GM19025 (cell line): ENCODE results near the gene TLCD3B.

Source experiments
- ATAC-seq: cut with Tn5 transposase; IDR thresholded peaks from one replicate; pipeline ENCODE4 v1.9.1; 2021; ENCODE audit warnings: mild to moderate bottlenecking, low read depth, moderate library complexity; ENCODE audit not compliant: unreplicated experiment

The TLCD3B gene, protein sequence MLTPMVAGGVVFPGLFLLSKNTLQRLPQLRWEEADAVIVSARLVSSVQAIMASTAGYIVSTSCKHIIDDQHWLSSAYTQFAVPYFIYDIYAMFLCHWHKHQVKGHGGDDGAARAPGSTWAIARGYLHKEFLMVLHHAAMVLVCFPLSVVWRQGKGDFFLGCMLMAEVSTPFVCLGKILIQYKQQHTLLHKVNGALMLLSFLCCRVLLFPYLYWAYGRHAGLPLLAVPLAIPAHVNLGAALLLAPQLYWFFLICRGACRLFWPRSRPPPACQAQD

GRCh38 chr16:30030841-30031413 is at the start of gene TLCD3B:
TLCD3B (minus strand) TSS chr16:30031271; CDS start chr16:30030527, 744 bp downstream.
- no peak for ATAC-seq

DNA sequence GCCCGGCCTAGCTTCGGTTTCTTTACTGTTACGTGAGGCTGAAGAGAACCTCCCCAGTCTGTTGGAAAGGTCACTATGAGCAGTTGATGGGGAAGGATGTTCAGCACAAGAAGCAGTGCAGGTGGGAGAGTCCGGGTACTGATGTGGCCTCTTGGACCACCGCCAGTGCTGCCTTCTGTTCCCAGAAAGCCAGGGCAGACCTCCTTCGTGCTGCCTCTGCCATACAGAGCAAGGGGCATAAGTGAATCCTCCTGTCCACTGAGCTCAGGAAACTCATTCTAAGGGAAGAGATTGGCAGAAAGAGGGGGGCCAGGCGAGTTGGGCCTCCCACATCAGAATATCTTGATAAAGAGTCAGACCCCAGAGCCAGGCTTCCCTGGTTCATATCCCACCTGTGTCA is 48.4 kb upstream of the TLCD3B start:
- no peak for ATAC-seq

GRCh38 chr16:30078744-30079143 is 47.7 kb upstream of the TLCD3B start:
- no peak for ATAC-seq

- no peak for ATAC-seq
Measured at GRCh38 chr16:30077656-30078055, 46.6 kb upstream of the TLCD3B start.

DNA sequence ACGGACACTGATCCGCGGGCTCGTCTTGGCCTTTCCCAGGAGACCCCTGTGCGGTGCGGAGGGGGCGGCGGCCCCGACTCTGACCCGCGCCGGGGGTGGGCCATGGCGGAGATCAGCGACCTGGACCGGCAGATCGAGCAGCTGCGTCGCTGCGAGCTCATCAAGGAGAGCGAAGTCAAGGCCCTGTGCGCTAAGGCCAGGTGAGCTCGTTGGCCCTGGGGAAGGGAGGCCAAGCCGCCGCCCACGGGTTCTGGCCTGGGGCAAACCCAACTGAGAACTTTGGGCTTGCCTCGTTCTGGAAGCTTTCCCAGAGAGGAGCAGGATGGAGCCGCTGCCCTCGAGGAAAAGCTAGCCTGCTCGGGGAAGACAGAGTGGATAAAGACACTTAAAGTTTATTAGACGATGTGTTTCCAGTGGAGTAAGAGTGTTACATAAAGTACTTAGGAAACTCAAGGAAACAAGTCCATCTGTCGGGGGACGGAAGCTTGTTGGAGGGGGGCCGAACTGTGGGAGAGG is 45.3 kb upstream of the TLCD3B start:
- peak; percentile 18 for ATAC-seq

- peak; percentile 78 for ATAC-seq
Measured at GRCh38 chr16:30075503-30076275, 44.6 kb upstream of the TLCD3B start, which contains the start of gene PPP4C. PPP4C (plus strand) TSS chr16:30075994; CDS start chr16:30076378, 384 bp downstream.

GRCh38 chr16:30070490-30070889 is 39.4 kb upstream of the TLCD3B start:
- ATAC-seq, result no peak

DNA sequence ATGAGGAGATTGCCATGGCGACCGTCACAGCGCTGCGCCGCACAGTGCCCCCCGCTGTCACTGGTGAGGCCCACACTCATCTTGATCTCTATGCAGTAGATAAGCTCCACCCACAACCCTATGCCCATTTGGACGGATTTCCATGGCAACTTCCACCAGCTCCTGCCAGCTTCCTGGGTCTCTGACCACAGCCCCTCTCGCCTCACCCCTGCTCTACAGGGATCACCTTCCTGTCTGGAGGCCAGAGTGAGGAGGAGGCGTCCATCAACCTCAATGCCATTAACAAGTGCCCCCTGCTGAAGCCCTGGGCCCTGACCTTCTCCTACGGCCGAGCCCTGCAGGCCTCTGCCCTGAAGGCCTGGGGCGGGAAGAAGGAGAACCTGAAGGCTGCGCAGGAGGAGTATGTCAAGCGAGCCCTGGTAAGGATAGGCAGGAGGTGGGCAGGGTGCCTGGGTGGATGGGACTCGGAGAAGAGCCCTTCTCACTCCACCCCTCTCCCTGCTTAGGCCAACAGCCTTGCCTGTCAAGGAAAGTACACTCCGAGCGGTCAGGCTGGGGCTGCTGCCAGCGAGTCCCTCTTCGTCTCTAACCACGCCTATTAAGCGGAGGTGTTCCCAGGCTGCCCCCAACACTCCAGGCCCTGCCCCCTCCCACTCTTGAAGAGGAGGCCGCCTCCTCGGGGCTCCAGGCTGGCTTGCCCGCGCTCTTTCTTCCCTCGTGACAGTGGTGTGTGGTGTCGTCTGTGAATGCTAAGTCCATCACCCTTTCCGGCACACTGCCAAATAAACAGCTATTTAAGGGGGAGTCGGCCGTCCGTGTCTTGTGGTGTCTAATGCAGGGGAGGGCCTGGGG is 38.8 kb upstream of the TLCD3B start:
- no peak for ATAC-seq

DNA sequence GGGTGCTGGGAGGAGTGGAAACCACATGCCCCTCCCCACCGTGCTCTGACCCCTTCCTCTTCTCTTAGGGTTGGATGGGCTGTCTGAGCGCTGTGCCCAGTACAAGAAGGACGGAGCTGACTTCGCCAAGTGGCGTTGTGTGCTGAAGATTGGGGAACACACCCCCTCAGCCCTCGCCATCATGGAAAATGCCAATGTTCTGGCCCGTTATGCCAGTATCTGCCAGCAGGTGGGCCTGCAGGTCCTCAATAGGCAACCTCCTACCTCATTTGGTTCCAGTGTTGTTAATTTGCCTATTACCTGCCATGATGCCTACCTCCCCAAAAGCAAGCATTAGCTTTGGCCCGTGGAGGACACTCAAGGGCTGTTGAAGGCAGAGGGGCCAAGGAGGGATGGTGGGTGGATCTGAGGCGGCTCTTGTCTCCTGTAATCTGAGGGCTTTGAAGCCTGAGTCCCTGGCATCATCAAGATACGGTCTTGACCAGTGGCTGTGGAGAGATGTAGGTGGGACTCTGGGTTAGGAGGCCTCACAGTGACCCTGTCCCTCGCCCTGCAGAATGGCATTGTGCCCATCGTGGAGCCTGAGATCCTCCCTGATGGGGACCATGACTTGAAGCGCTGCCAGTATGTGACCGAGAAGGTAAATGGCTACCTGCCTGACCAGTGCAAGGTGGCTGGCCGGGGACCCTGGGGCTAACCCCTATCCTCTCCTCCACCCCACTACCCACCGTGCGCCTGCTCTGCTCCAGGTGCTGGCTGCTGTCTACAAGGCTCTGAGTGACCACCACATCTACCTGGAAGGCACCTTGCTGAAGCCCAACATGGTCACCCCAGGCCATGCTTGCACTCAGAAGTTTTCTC is 37.9 kb upstream of the TLCD3B start:
- no peak for ATAC-seq

DNA sequence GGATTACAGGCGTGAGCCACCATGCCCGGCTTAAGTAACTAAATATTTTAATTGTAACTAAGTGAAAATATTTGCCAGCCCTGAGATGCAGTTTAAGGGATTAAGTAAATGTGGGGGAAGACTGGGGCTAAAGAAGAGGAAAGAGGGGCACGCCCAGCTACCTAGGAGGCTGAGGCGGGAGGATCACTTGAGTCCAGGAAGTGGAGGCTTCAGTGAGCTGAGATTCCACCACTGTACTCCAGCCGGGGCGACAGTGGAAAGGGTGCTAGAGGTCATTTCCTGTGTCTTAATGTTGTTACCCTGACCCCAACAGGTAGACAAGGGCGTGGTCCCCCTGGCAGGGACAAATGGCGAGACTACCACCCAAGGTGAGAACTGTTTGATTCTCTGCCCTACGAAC is 37.3 kb upstream of the TLCD3B start:
- ATAC-seq, result no peak

GRCh38 chr16:30067584-30067916 is 36.5 kb upstream of the TLCD3B start:
- ATAC-seq, result no peak

DNA sequence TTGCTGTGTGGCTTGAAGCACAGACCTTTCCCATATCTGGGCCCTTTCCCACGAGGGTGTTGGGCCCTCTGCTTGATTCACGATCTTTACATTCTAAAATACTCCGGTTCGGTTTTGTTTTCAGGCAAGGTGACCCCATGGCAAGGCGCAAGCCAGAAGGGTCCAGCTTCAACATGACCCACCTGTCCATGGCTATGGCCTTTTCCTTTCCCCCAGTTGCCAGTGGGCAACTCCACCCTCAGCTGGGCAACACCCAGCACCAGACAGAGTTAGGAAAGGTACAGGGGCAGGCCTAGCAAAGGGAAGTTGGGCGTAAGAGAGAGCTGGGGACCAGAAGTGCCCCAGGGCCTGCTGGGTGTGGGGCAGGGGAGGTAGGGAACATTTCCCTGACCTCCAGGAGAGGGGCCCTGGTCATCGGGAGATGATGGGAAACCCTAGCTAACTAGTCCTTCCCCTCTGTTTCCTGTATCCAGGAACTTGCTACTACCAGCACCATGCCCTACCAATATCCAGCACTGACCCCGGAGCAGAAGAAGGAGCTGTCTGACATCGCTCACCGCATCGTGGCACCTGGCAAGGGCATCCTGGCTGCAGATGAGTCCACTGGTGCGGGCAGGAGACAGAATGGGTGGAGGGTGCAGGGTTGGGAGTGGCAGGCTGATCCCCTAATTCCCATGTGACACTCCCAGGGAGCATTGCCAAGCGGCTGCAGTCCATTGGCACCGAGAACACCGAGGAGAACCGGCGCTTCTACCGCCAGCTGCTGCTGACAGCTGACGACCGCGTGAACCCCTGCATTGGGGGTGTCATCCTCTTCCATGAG is 35.9 kb upstream of the TLCD3B start:
- no peak for ATAC-seq

DNA sequence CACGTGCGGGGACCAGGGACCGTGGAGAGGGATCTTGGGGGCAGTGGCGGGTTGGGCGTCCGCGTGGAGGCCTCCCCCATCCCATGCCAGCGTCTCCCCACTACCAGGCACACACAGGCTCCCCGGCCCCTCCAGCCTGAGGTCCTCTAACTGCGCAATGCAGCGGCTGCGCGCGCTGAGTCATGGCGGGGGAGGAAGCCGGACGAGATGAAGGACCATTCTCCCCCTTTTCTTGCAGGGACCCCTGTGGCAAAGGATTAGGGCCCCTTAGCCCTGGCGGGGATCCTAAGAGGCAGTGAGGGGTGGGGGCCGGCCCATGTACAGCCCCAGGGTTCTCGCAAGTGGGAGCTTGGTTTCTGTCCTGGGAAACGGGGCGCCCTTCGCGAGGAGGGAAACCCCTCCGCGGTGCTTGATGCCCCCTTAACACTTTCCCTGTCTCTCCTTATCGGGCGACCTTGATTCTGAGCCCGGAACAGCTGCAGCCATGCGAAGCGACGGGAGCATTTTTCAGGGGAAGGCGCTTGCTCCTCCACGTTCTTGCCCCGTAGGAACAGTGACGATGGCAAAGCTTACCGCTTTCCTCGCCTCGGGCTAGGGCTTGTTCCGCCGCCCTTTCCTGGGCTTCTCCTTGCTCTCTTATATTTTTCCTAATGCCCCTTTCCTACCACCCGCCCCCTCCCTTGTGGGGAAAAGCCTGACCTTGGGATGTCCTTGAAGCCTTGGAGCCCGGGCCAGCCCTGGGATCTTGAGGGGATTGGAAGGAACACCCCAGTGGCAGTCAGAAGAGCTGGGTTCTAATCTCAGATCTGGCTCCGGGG is 35.1 kb upstream of the TLCD3B start:
- ATAC-seq, result no peak

DNA sequence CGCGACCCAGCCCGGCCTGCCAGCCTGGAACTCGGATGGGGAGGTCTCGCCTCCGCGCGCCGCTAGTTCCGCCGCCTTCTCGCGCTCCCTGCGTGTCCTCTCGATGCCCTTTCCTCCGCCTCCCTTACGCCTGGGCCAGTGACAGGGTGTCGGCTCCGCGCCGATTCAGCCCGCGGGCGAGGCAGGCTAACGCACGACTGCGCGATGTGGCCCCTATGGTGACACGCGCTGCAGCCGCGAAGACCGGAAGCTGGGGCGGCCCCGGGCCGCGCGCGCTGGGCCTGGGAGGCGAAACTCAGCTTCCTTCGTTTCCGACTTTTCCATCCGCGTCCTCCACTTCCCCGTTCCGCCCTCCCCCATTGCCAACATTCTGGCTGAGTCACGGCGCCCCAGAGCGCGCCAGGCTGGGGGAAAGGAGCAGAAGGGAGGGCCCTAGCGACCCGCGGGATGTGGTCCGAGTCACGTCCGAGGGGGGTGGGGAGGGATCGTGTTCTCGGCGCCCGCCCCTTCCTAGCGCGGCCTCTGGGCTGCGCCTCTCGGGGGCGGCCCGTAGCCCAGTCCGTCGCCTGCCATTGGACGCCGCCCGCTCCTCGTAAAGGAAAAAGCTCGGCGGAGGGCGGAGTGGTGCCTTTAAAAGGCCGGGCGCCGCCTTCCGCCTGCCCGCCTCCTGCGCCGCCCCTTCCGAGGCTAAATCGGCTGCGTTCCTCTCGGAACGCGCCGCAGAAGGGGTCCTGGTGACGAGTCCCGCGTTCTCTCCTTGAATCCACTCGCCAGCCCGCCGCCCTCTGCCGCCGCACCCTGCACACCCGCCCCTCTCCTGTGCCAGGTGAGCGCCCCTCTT is 34.3 kb upstream of the TLCD3B start, which contains the start of gene ALDOA:
ALDOA (plus strand) TSS at position 659 of the 841 bp plus-strand sequence. CDS start 1,138 bp downstream, outside the sequence.
- peak; percentile 84 for ATAC-seq

DNA sequence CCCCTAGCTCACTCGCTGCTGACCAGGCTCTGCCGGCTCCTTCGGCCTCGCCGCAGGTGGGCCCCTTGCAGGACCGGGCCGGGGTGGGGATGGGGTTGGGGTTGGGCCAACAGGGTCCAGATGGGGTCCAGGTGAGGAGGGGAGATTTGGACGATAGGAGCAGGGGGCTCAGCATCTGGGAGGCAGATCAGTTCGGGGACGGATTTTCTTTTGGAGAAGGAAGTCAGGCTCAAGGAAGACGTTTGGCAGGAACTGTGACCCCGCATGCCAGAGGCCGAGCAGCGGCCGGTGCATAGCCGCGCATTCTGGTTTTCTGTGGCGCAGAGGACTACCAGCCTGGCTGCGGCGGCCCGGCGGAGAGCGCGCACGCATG is 33.6 kb upstream of the TLCD3B start:
- ATAC-seq, result no peak

DNA sequence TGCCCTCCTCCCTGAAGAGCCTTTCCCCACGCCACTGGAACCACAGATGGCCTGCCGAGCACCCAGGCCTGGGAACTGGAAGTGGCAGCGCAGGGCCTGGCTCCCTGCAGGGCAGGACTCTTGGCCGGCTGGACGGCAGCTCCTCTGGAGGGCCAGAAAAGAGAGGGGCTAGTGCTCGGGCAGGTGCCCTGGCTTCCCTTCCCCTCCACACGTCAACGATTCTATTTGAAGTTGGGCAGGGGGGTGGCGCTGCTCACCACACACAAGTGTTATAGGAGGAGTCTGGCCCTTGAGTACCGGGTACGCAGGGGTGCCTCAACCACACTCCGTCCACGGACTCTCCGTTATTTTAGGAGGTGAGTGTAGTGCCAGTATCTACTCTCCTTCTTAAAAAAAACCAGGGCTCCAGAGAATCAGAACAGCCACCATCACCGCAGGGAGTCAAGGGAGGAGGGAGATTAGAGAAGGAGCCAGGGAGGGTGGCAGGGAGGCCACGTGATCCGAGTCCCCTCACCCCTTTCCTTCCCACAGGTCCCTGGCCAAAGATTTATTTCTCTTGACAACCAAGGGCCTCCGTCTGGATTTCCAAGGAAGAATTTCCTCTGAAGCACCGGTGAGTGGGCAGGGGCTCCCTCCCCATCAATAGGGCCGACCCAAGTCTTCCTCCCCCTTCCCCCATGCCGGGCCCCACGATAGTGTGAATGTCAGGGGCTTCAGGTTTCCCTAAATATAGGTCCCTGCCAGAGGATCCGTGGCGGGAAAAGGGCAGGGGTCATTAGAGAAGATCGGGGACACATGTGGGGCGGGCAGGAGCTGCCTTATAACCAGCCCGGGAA is 33.0 kb upstream of the TLCD3B start:
- peak; percentile 22 for ATAC-seq
